Measurements from ENCODE around the gene TSGA10IP.

- TF ChIP-seq CTCF (IDR thresholded peaks at IDR 0.05) (no peak), POLR2AphosphoS5 (IDR thresholded peaks at IDR 0.05; ENCODE audit: low read depth, low read length) (no peak), REST (IDR thresholded peaks at IDR 0.05; ENCODE audit: insufficient read depth in 1 of 2, low read depth in 2 of 2, low read length in 1 of 2) (no peak), SIN3A (IDR thresholded peaks at IDR 0.05; ENCODE audit: borderline replicate concordance, insufficient read depth, low read depth, low read length) (no peak)
Measured at GRCh38 chr11:65932558-65932919, 12.7 kb upstream of the TSGA10IP start.
